22Rv1 (cell line): Measurements from ENCODE around the gene PARP1.

ENCODE experiments used
- ZFX ChIP-seq: fragments of 450-650 bp; IDR thresholded peaks from 2 replicates; pipeline ENCODE4 v1.6.1; 2017; ENCODE audit warnings: antibody characterized with exemption, borderline replicate concordance
- TF ChIP-seq, protein P1 (sequence below): fragments of 450-650 bp; IDR thresholded peaks from 2 replicates; pipeline ENCODE4 v1.5.1; 2017; ENCODE audit warnings: mild to moderate bottlenecking

DNA sequence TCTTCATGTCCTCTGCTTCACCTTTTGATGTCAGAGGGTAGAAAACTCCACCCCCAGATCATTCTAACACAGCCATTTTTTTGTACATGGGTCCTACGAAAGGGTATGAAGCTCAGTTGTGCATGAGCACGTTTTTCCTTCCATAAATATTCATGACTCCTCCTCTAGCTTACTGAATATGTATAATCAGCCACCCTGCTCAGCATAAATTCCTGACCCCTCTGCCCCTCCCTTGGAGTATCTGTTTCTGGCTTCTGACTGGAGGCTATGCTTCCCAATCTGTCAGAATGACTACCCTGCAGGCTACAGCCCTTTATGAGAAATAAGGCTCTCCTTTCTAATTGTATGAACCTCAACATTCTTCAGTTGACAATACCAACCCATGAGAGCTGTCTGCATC, 42.8 kb upstream of the PARP1 start:
- TF ChIP-seq, protein P1, sequence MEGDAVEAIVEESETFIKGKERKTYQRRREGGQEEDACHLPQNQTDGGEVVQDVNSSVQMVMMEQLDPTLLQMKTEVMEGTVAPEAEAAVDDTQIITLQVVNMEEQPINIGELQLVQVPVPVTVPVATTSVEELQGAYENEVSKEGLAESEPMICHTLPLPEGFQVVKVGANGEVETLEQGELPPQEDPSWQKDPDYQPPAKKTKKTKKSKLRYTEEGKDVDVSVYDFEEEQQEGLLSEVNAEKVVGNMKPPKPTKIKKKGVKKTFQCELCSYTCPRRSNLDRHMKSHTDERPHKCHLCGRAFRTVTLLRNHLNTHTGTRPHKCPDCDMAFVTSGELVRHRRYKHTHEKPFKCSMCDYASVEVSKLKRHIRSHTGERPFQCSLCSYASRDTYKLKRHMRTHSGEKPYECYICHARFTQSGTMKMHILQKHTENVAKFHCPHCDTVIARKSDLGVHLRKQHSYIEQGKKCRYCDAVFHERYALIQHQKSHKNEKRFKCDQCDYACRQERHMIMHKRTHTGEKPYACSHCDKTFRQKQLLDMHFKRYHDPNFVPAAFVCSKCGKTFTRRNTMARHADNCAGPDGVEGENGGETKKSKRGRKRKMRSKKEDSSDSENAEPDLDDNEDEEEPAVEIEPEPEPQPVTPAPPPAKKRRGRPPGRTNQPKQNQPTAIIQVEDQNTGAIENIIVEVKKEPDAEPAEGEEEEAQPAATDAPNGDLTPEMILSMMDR = no peak
- TF ChIP-seq ZFX = no peak
